Right lobe of liver (tissue), 6 donors: Measurements from ENCODE around the gene LYRM9. TPM values are rescaled to one million over a fixed set of nuclear protein-coding genes. Genes with fewer than 3 reads are reported as not detected.
"Not testable (repeated sequence)": the region's sequence is repeated elsewhere in the genome, so short reads cannot be mapped to it uniquely, and the experiment has no call there.

Experiments used
- ATAC-seq, 4 donors: fragments of 200-7000 bp; cut with Tn5 transposase; one replicate each; pipeline ENCODE4 v1.9.1; 2020; ENCODE audit warnings: mild to moderate bottlenecking in 4 of 4, moderate library complexity in 4 of 4
- DNase-seq, 3 donors: peaks; one replicate each; pipeline ENCODE4 v3.0.0-alpha.2; 2020
- H3K27ac ChIP-seq, 3 donors: fragments of 200-600 bp; one replicate each; pipeline ENCODE4 v1.8.0; 2022
- H3K27me3 ChIP-seq, 2 donors: fragments of 200-600 bp; one replicate each; pipeline ENCODE4 v1.8.0; 2022
- H3K36me3 ChIP-seq, 4 donors: fragments of 200-600 bp; sonication (generic) in 1 of 4; one replicate each; pipeline versions ENCODE4 v1.5.1 to v1.8.0; 2017 to 2022; ENCODE audit warnings: control low read depth in 1 of 4
- H3K4me1 ChIP-seq, 4 donors: fragments of 200-600 bp; sonication (generic) in 1 of 4; one replicate each; pipeline versions ENCODE4 v1.5.1 to v1.8.0; 2017 to 2022; ENCODE audit warnings: control low read depth in 1 of 4
- H3K4me3 ChIP-seq, 3 donors: fragments of 200-600 bp; one replicate each; pipeline ENCODE4 v1.8.0; 2022
- H3K9me3 ChIP-seq, 4 donors: fragments of 200-600 bp; sonication (generic) in 1 of 4; one replicate each; pipeline versions ENCODE4 v1.5.1 to v1.8.0; 2017 to 2022; ENCODE audit warnings: control low read depth in 1 of 4
- POLR2A ChIP-seq: fragments of 450-650 bp; IDR thresholded peaks from one replicate; pipeline ENCODE4 v1.6.1; 2017; ENCODE audit warnings: antibody characterized with exemption, mild to moderate bottlenecking
- WGBS: methylation state at CpG from one replicate; pipeline ENCODE4 v1.1.6; 2018; ENCODE audit warnings: low coverage, low lambda C conversion rate; ENCODE audit not compliant: insufficient coverage; ENCODE audit errors: missing lambda C conversion rate; 5-methylcytosine and 5-hydroxymethylcytosine counted together
- intact Hi-C, 2 donors: fragments of 100-400 bp; cut with DNase I; formaldehyde crosslinking; loops; one replicate each; pipeline versions ENCODE4 v1.11.2 to v1.14.1; 2022
- total RNA-seq, 6 experiments: library from RNA; depleted of rRNA in 2 of 6; stranded (reverse); fragments of >200 nt in 2 of 6; fragmentation: NEBNext Ultra II Directional in 3 of 6; extraction: Animal tissue kit (Norgen Biotek cat#: 25700) in 3 of 6; gene quantifications; one replicate each; pipeline versions ENCODE4 v1.1.0 to v1.2.4, GENCODE V29; 2016 to 2023
- TF ChIP-seq, protein P1 (sequence below), 4 donors: fragments of 200-600 bp in 3 of 4; fragments of 450-650 bp in 1 of 4; IDR thresholded peaks; one replicate each; pipeline versions ENCODE4 v1.5.1 to v1.8.0; 2016 to 2022; ENCODE audit warnings: antibody characterized with exemption in 4 of 4, mild to moderate bottlenecking in 2 of 4
- donor health status: DM: no; HTN: yes; CAD: no.
- donor health status: DM: no; HTN: no; CAD: no.
- donor health status: DM: no; HTN: no; CAD: no.
- donor health status: DM: no; HTN: yes; CAD: no.
- donor health status: DM: no; HTN: yes; CAD: no.

The LYRM9 gene
- total RNA-seq, 6 experiments from 2014 or later, result 4.1 to 7.2 (median 5.5) TPM

DNA sequence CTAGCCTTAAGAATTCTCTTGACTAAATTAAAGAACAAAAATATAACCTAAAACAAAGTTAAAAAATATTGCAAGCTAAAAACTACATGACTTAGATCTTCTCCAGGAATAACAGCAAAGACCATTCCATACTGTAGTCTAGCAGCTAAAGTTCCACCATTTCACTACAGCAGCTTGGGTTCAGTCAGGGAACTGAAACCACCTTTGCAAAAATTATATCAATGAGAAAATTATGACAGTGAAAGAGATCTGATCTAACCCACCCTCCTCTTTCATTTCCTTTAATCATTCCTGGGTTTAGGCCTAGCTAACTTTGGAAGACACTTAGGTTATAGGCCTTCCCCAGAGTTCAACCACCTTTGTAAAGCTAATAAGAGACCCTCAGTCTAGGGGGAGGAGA lies 56.5 kb downstream of the LYRM9 start:
- TF ChIP-seq POLR2A, result no peak
- TF ChIP-seq, protein P1, sequence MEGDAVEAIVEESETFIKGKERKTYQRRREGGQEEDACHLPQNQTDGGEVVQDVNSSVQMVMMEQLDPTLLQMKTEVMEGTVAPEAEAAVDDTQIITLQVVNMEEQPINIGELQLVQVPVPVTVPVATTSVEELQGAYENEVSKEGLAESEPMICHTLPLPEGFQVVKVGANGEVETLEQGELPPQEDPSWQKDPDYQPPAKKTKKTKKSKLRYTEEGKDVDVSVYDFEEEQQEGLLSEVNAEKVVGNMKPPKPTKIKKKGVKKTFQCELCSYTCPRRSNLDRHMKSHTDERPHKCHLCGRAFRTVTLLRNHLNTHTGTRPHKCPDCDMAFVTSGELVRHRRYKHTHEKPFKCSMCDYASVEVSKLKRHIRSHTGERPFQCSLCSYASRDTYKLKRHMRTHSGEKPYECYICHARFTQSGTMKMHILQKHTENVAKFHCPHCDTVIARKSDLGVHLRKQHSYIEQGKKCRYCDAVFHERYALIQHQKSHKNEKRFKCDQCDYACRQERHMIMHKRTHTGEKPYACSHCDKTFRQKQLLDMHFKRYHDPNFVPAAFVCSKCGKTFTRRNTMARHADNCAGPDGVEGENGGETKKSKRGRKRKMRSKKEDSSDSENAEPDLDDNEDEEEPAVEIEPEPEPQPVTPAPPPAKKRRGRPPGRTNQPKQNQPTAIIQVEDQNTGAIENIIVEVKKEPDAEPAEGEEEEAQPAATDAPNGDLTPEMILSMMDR (IDR thresholded peaks at IDR 0.05), result no peak
- H3K4me1 ChIP-seq, result peaks cover 0 to 30% (median 10%) of the 10 kb centered on the region in 4 donors
- H3K9me3 ChIP-seq, result no peaks in the 10 kb centered on the region
- no peak overlapping the region for H3K4me3 ChIP-seq
- no peak for DNase-seq
- H3K27ac ChIP-seq, result no peak overlapping the region
- H3K36me3 ChIP-seq, result no peaks in the 10 kb centered on the region
- intact Hi-C loops, result no loop called here
- H3K27me3 ChIP-seq, result no peaks in the 10 kb centered on the region
- no peak for ATAC-seq

- intact Hi-C loops, result no loop called here
- Histone ChIP-seq H3K27ac (no peak overlapping the region), H3K27me3 (no peaks in the 10 kb centered on the region), H3K9me3 (no peaks in the 10 kb centered on the region), H3K4me1 (peaks cover 0 to 21% (median 7%) of the 10 kb centered on the region in 4 donors), H3K36me3 (no peaks in the 10 kb centered on the region), H3K4me3 (no peak overlapping the region)
- ATAC-seq (no peak), DNase-seq (no peak)
- TF ChIP-seq POLR2A, result no peak
- TF ChIP-seq, protein P1 (IDR thresholded peaks at IDR 0.05), result no peak
- 78% methylated on average over 3 of the region's 3 CpGs for WGBS
Observed at GRCh38 chr17:27834571-27834970, 58.6 kb downstream of the LYRM9 start.

DNA sequence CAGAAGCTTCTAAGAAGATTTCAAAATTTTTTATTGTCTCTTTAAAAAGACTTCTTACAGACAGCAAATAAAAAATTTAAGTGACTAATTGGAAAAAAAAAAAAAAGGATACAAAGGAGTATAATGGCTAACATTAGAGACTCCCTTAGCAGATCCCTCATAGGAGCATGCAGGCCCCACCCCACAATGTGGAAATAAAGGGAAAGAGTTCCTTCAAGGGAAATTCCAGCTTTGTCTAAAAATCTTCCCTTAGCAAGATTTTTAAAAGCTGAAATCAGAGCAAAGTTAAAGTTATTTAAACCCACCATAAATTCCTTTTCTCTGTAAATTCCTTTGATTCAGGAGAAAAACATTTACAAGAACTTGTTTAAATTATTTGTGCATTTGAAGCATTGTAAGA lies 60.3 kb downstream of the LYRM9 start:
- Histone ChIP-seq H3K4me1 (peaks cover 0 to 20% (median 7%) of the 10 kb centered on the region in 4 donors), H3K27me3 (no peaks in the 10 kb centered on the region), H3K9me3 (no peaks in the 10 kb centered on the region), H3K36me3 (no peaks in the 10 kb centered on the region), H3K27ac (no peak overlapping the region), H3K4me3 (no peak overlapping the region)
- TF ChIP-seq, protein P1 (IDR thresholded peaks at IDR 0.05), result no peak
- no peak for TF ChIP-seq POLR2A
- intact Hi-C loops, result no loop called here
- DNase-seq, result no peak
- ATAC-seq, result no peak

GRCh38 chr17:27829888-27830287 lies 63.3 kb downstream of the LYRM9 start:
- peak in 1 of 3 donors; percentile 72 for DNase-seq
- H3K27me3 ChIP-seq, H3K4me3 ChIP-seq, intact Hi-C loops, H3K9me3 ChIP-seq, H3K36me3 ChIP-seq, H3K27ac ChIP-seq: not testable (repeated sequence)
- WGBS, result 25% methylated on average over 1 of the region's 1 CpG
- peaks cover 0 to 14% (median 4%) of the 10 kb centered on the region in 4 donors for H3K4me1 ChIP-seq
- peak; percentile 83 to 90 (median 88) for ATAC-seq

DNA sequence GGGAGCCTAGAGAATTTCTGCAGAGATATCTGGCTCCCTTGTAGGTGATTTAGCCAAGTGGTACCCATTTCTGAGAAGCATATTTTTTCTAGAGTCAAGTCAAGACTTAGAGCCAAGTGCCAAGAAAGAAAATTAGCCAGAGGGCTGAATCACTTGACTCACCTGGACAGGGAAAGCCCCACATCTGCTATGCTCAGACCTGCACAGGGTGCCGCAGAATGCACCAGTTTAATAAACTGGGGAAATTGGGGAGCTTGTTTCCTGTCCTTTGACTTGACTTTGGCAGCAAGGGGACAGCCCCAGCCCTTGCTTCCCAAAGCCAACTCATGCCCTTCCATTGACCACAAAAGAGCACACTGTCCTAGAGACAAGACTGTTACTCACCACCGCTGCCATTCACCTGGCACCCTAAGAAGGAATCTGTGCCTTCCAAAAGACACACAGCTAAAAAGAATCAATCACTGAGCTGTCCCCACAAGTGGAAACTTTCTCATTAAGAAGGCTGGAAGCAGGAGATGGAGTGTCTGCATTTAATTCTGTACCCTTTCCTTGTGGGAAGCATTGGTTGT lies 63.9 kb downstream of the LYRM9 start:
- H3K27me3 ChIP-seq, H3K27ac ChIP-seq, H3K9me3 ChIP-seq, intact Hi-C loops, DNase-seq, H3K4me3 ChIP-seq, H3K36me3 ChIP-seq: not testable (repeated sequence)
- ATAC-seq, result peak in 1 of 4 donors; percentile 4
- no CpG with 5 or more reads among the region's 2 CpGs for WGBS
- H3K4me1 ChIP-seq, result peaks cover 0 to 14% (median 4%) of the 10 kb centered on the region in 4 donors

Other genes with a start within 250 kb of the LYRM9 start
- under 1 TPM in 2 of 6 experiments, not detected in 4; 0.07 to 0.09 TPM for gene NOS2, start 92.8 kb downstream of the LYRM9 start, total RNA-seq
- gene NLK, start 149.3 kb upstream of the LYRM9 start, total RNA-seq, result 10 to 100 TPM in 3 of 6 experiments, 1 to 10 TPM in 3; 8.8 to 10.6 (median 9.9) TPM